Measurements from ENCODE around the gene ACSM2A. TPM values are rescaled to one million over a fixed set of nuclear protein-coding genes. Genes with fewer than 3 reads are reported as not detected.

The ACSM2A gene
- total RNA-seq, 1 experiment from 2014 or later = not detected

GRCh38 chr16:20504418-20504817 lies 53.1 kb downstream of the ACSM2A start:
- POLR2A ChIA-PET = no interaction called here
- DNase-seq (ENCODE audit: low read depth, low spot score) (no peak), ATAC-seq (no peak)
- H3K36me3 ChIP-seq (ENCODE audit: control insufficient read depth in 1 of 2, insufficient read depth in 2 of 2, low read length in 2 of 2) = no peaks in the 10 kb centered on the region
- RAD21 ChIA-PET (ENCODE audit: low non-redundant PET in 1 of 2, low total read pairs in 2 of 2, uncharacterized antibody in 2 of 2, unreplicated experiment in 2 of 2) = no interaction called here
- no peaks in the 10 kb centered on the region for H3K9me3 ChIP-seq (ENCODE audit: control insufficient read depth in 1 of 2, insufficient read depth in 1 of 2, low read depth in 1 of 2, low read length in 2 of 2)
- no peak overlapping the region for H3K27ac ChIP-seq (ENCODE audit: low read depth, low read length)
- no peaks in the 10 kb centered on the region for H4K20me1 ChIP-seq (ENCODE audit: insufficient read depth)
- no peaks in the 10 kb centered on the region for H3K4me1 ChIP-seq (ENCODE audit: control insufficient read depth in 1 of 2, insufficient read depth in 2 of 2, low read length in 2 of 2)
- H3K9ac ChIP-seq (ENCODE audit: low read length) = no peak overlapping the region
- H3K79me2 ChIP-seq (ENCODE audit: insufficient read depth, low read length) = no peaks in the 10 kb centered on the region
- H3K9me2 ChIP-seq (ENCODE audit: insufficient read depth) = no peaks in the 10 kb centered on the region
- no TSS peak for BruUV-seq (replicated peaks)
- TF ChIP-seq POLR2A (IDR thresholded peaks at IDR 0.05; ENCODE audit: borderline replicate concordance, extremely low read depth, insufficient read depth, insufficient read length) = no peak
- TF ChIP-seq EZH2phosphoT487 (IDR thresholded peaks at IDR 0.05; ENCODE audit: borderline replicate concordance) = no peak
- no peak for TF ChIP-seq ZFX (IDR thresholded peaks at IDR 0.05)
- H3K27me3 ChIP-seq (ENCODE audit: insufficient read depth, low read length) = no peaks in the 10 kb centered on the region
- H2AFZ ChIP-seq (ENCODE audit: low read depth, low read length, poor library complexity, severe bottlenecking) = no peak overlapping the region
- intact Hi-C loops (cut with micrococcal nuclease) = no loop called here
- H3K4me3 ChIP-seq (replicated peaks in 1 of 2; ENCODE audit: low read depth in 1 of 2, low read length in 2 of 2) = no peak overlapping the region
- no peak overlapping the region for H3K4me2 ChIP-seq (ENCODE audit: low read length)
- CTCF ChIA-PET = no interaction called here

- no TSS peak for BruUV-seq (replicated peaks)
- no peaks in the 10 kb centered on the region for H3K36me3 ChIP-seq (ENCODE audit: control insufficient read depth in 1 of 2, insufficient read depth in 2 of 2, low read length in 2 of 2)
- ChIA-PET CTCF (no interaction called here), POLR2A (no interaction called here), RAD21 (ENCODE audit: low non-redundant PET in 1 of 2, low total read pairs in 2 of 2, uncharacterized antibody in 2 of 2, unreplicated experiment in 2 of 2) (no interaction called here)
- no peaks in the 10 kb centered on the region for H3K9me2 ChIP-seq (ENCODE audit: insufficient read depth)
- no peaks in the 10 kb centered on the region for H3K9me3 ChIP-seq (ENCODE audit: control insufficient read depth in 1 of 2, insufficient read depth in 1 of 2, low read depth in 1 of 2, low read length in 2 of 2)
- H3K9ac ChIP-seq (ENCODE audit: low read length) = no peak overlapping the region
- H3K4me2 ChIP-seq (ENCODE audit: low read length) = no peak overlapping the region
- no peak overlapping the region for H2AFZ ChIP-seq (ENCODE audit: low read depth, low read length, poor library complexity, severe bottlenecking)
- H3K4me1 ChIP-seq (ENCODE audit: control insufficient read depth in 1 of 2, insufficient read depth in 2 of 2, low read length in 2 of 2) = no peaks in the 10 kb centered on the region
- peaks cover 3% of the 10 kb centered on the region; the same call in 1 of the 2 replicates for H3K27me3 ChIP-seq (ENCODE audit: insufficient read depth, low read length)
- H3K4me3 ChIP-seq (replicated peaks in 1 of 2; ENCODE audit: low read depth in 1 of 2, low read length in 2 of 2) = no peak overlapping the region
- H4K20me1 ChIP-seq (ENCODE audit: insufficient read depth) = no peaks in the 10 kb centered on the region
- H3K79me2 ChIP-seq (ENCODE audit: insufficient read depth, low read length) = no peaks in the 10 kb centered on the region
- no peak for ATAC-seq
- intact Hi-C loops (cut with micrococcal nuclease) = no loop called here
- no peak for DNase-seq (ENCODE audit: low read depth, low spot score)
- TF ChIP-seq CTCF (IDR thresholded peaks at IDR 0.05 in 2 of 3, conservative IDR thresholded peaks at IDR 0.05 in 1 of 3; ENCODE audit: borderline replicate concordance in 1 of 3, insufficient read depth in 1 of 3, low read depth in 2 of 3, low read length in 2 of 3) (no peak), ZFX (IDR thresholded peaks at IDR 0.05) (no peak), SRF (IDR thresholded peaks at IDR 0.05; ENCODE audit: low read depth) (no peak), RAD21 (IDR thresholded peaks at IDR 0.05; ENCODE audit: low read depth) (no peak), SP1 (IDR thresholded peaks at IDR 0.05; ENCODE audit: low read depth) (no peak), POLR2AphosphoS5 (IDR thresholded peaks at IDR 0.05; ENCODE audit: low read depth, low read length) (no peak), JUND (IDR thresholded peaks at IDR 0.05) (no peak), EZH2 (IDR thresholded peaks at IDR 0.05) (no peak), FOSL1 (IDR thresholded peaks at IDR 0.05; ENCODE audit: low read depth) (no peak), CEBPB (IDR thresholded peaks at IDR 0.05; ENCODE audit: low read depth) (no peak), ELF1 (IDR thresholded peaks at IDR 0.05; ENCODE audit: borderline replicate concordance, low read depth) (no peak)
- no peak overlapping the region for H3K27ac ChIP-seq (ENCODE audit: low read depth, low read length)
These were observed 56.0 kb downstream of the ACSM2A start for GRCh38 chr16:20507280-20507679.

Data from HCT116 (cell line).